ENCODE data around the gene SCUBE1. TPM values are rescaled to one million over a fixed set of nuclear protein-coding genes. Genes with fewer than 3 reads are reported as not detected.

Gene SCUBE1
- total RNA-seq, 2 experiments from 2014 or later: 0.03 TPM; not detected in 1

DNA sequence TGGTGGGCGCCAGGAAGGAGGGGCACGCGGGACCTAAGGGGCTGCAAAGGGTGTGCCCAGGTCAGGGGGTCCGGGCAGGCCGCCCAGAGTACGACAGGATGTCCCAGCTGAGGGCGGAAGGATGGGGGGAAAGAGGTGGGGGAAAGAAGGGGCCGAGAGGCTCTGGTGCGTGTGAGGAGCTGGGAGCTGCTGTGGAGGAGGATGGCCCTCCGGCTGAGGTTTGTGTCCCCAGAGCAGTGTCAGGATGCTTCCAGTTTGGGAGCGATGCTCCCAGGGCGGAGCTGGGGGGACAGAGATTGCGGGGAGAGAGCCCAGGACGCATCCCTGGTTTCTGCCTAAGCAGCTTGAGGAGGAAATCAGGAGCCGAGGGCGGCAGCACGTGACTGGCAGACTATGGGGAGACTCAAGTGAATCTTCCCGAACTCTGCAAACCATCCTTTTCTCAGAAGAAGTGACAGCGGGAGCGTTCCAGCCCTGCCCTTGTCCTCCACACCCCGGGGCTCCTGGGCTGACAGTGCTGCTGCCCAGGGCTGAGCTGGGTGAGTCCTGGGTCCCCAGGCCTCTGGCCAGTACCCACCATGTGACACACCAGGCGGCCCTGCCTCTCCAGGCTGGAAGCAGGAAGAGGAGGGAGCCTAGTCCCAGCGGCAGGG, 136.5 kb downstream of the SCUBE1 start:
- Mint-ChIP-seq H3K4me1 (ENCODE audit: low read depth) (no peaks in the 10 kb centered on the region), H3K27ac (no peak overlapping the region), H3K36me3 (ENCODE audit: low read depth) (no peaks in the 10 kb centered on the region), H3K9me3 (ENCODE audit: insufficient read depth) (no peaks in the 10 kb centered on the region), H3K4me3 (no peak overlapping the region), H3K27me3 (ENCODE audit: low read depth) (no peaks in the 10 kb centered on the region)
- ChIA-PET POLR2A (no interaction called here), CTCF (no interaction called here)
- ATAC-seq (no peak), DNase-seq (no peak)

DNA sequence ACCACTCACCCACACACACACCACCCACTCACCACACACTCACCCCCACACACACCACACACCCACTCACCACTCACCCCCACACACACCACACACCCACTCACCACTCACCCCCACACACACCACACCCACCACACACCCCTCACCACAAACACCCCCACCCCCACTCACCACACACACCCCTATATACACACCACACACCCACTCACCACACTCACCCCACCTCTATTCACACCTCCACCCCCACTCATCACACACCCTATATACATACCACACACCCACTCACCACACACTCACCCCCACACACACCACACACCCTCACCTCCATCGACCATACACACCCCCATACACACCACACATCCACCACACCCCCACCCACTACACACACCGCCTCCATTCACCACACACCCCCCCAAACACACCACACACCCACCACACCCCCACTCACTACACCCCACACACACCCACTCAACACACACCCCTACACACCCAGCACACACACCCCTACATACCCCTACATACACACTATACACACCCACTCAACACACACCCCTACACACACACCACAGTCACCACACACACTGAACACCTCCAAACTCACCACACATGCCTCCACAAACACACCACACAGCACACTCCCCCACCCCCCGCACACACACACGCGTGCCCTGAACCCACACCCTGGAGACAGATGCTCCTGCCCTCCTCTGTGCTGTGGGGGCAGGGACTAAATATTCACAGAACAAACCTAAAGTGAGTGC, 137.2 kb downstream of the SCUBE1 start:
- Mint-ChIP-seq H3K36me3 (ENCODE audit: low read depth) (no peaks in the 10 kb centered on the region), H3K27me3 (ENCODE audit: low read depth) (no peaks in the 10 kb centered on the region), H3K4me3 (no peak overlapping the region), H3K9me3 (ENCODE audit: insufficient read depth) (no peaks in the 10 kb centered on the region), H3K27ac (no peak overlapping the region), H3K4me1 (ENCODE audit: low read depth) (no peaks in the 10 kb centered on the region)
- POLR2A ChIA-PET: no interaction called here
- DNase-seq (no peak), ATAC-seq (no peak)
- CTCF ChIA-PET: no interaction called here

DNA sequence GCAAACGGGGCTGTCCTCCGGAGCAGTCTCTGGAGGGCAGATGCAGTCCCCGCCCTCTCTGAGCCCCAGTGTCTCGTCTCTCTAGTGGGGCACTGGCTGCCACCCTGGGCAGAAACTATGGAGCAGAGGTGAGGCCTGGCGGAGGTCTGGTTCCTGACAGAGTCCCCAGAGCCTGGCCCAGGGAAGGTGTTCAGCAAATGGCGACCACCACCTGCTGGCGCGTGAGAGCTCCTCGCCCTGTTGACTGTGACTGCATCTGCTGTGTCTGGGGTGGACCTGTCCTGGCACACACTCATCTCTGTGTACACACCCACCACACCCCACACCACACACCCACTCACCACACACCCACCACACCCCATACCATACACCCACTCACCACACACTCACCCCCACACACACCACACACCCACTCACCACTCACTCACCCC, 137.9 kb downstream of the SCUBE1 start:
- H3K4me3 Mint-ChIP-seq: no peak overlapping the region
- POLR2A ChIA-PET: interaction anchor here (0.6 kb wide), 1 partner anchor 258 kb away, joined by 3 read pairs; no protein-coding TSS in a partner anchor
- DNase-seq (no peak), ATAC-seq (no peak)
- no peaks in the 10 kb centered on the region for H3K9me3 Mint-ChIP-seq (ENCODE audit: insufficient read depth)
- H3K27ac Mint-ChIP-seq: no peak overlapping the region
- H3K36me3 Mint-ChIP-seq (ENCODE audit: low read depth): no peaks in the 10 kb centered on the region
- no peaks in the 10 kb centered on the region for H3K4me1 Mint-ChIP-seq (ENCODE audit: low read depth)
- H3K27me3 Mint-ChIP-seq (ENCODE audit: low read depth): no peaks in the 10 kb centered on the region
- CTCF ChIA-PET: no interaction called here

DNA sequence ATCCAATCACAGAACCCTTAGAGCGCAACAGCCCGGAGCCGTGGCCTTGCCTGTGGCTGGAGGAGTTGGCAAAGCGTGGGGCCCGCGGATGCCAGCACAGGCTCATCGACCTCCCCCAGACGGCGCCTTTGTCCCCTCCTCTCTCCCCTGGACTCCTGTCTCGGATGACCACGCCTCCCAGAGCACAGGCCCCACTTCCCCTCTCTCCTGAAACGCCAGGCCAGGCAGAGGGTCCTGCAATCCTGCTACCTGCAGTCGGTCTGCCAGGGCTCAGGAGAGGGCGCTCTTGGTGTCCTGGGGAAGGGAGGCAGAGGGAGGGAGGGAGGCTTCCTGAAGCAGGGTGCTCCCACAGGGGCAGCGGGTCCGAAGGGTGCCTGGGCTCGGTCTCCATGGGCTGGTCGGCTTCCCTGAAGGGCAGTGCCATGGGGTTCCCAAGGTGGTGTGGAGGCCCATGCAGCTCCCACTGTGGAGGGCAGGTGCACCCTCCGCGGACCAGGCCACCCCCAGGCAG, 139.6 kb downstream of the SCUBE1 start:
- POLR2A ChIA-PET: interaction anchor here (0.6 kb wide), 1 partner anchor 17 kb away, joined by 3 read pairs; no protein-coding TSS in a partner anchor
- CTCF ChIA-PET: no interaction called here
- Mint-ChIP-seq H3K27me3 (ENCODE audit: low read depth) (no peaks in the 10 kb centered on the region), H3K4me3 (no peak overlapping the region), H3K4me1 (ENCODE audit: low read depth) (no peaks in the 10 kb centered on the region), H3K9me3 (ENCODE audit: insufficient read depth) (no peaks in the 10 kb centered on the region), H3K27ac (no peak overlapping the region), H3K36me3 (ENCODE audit: low read depth) (no peaks in the 10 kb centered on the region)
- DNase-seq: no peak
- ATAC-seq: no peak

DNA sequence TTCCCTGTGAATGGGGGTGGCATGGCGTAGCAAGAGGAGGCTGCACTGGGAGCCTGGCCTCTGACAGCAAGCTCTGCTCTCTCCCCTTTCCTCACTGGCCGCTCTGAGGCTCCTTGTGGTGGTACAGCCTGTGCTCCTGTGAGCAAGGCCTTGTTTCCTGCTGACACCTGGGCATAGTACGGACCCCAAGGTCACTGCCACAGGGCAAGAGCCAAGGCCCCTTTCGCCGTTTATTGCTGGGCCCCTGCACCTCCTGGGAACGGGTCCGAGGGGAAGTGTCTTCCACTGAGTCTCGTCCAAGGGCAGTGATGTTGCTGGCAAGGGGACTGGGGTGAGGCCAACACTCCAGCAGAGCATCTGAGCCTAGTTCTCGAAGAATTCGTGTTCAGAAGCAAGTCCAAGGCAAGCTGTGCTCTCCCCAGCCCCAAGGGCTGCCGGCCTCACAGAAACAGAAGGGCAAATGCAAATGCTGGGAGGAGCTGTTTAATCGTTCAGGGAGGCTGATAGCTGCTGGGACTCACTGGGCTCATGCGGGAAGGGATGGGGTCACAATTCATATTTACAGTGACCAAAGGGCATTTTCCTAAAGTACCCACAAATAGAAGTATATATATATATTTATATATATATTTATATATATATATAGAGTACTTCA, 140.3 kb downstream of the SCUBE1 start:
- ChIA-PET CTCF (no interaction called here), POLR2A (interaction anchor here (0.6 to 1.1 kb wide), 2 partner anchors 16 to 38 kb away, joined by 3 read pairs; no protein-coding TSS in a partner anchor)
- no peak for ATAC-seq

DNA sequence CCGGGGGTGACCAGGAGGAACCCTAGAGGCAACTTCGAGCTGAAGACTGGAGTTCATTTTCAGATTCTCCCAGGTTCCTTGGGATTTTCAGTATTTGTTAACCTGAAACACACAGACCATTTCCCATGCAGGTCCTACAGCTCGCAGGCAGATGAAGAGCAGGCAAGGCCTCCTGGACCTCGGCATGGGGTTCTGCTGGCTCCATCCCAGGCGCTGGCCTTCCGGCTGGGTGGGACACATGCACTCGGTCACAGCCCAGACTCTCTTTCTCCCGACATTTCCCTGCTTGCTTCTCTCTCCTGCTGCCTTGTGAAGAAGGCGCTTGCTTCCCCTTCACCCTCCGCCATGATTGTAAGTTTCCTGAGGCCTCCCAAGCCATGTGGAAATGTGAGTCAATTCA, 140.8 kb downstream of the SCUBE1 start:
- CTCF ChIA-PET: no interaction called here
- Mint-ChIP-seq H3K27ac (no peak overlapping the region), H3K4me3 (no peak overlapping the region), H3K36me3 (ENCODE audit: low read depth) (no peaks in the 10 kb centered on the region), H3K27me3 (ENCODE audit: low read depth) (no peaks in the 10 kb centered on the region), H3K9me3 (ENCODE audit: insufficient read depth) (no peaks in the 10 kb centered on the region), H3K4me1 (ENCODE audit: low read depth) (no peaks in the 10 kb centered on the region)
- POLR2A ChIA-PET: interaction anchor here (1.1 kb wide), 1 partner anchor 38 kb away, joined by 3 read pairs; no protein-coding TSS in a partner anchor
- DNase-seq: no peak
- no peak for ATAC-seq

More for the DNA sequence above, 140.3 kb downstream of the SCUBE1 start:
- H3K9me3 Mint-ChIP-seq (ENCODE audit: insufficient read depth): no peaks in the 10 kb centered on the region
- H3K27me3 Mint-ChIP-seq (ENCODE audit: low read depth): no peaks in the 10 kb centered on the region
- no peak for DNase-seq
- H3K4me1 Mint-ChIP-seq (ENCODE audit: low read depth): no peaks in the 10 kb centered on the region
- no peaks in the 10 kb centered on the region for H3K36me3 Mint-ChIP-seq (ENCODE audit: low read depth)
- H3K4me3 Mint-ChIP-seq: no peak overlapping the region
- H3K27ac Mint-ChIP-seq: no peak overlapping the region

DNA sequence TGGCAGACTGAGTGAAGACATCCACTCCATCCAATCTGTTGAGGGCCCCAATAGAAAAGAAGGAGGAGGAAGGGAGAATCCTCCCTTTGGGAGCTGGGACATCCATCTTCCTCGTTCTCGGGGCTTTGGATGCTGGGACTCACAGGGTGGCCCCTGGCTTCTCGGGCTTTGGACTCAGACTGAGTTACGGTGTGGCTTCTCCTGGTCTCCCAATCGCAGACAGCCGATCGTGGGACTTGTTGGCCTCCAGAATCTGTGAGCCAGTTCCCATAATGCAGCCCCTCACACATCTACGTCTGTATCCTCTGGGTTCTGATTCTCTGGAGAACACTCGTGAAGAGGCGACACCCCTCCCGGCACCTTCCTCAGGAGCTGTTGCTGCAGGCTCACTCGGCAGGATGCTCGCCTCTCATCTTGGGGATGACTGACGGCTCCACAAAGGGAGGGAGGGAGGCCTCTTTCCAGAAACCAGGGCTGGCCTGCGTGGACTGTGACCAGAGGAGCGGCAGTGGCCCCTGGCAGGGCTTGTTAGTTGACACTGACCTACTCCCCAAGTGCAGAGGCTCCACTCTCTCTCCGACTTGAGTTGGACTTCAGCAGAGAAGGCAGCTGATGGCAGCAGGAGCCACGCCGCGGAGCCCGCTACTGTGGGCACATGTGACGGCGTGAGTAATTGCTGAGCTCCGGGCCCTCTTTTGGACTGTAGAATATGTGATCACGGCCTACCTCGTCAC, 141.5 kb downstream of the SCUBE1 start:
- Mint-ChIP-seq H3K4me3 (no peak overlapping the region), H3K36me3 (ENCODE audit: low read depth) (no peaks in the 10 kb centered on the region), H3K27me3 (ENCODE audit: low read depth) (no peaks in the 10 kb centered on the region), H3K27ac (no peak overlapping the region), H3K9me3 (ENCODE audit: insufficient read depth) (no peaks in the 10 kb centered on the region), H3K4me1 (ENCODE audit: low read depth) (peaks cover 2% of the 10 kb centered on the region)
- CTCF ChIA-PET: no interaction called here
- ATAC-seq (no peak), DNase-seq (no peak)
- POLR2A ChIA-PET: interaction anchor here (1.1 kb wide), 1 partner anchor 37 kb away, joined by 3 read pairs; no protein-coding TSS in a partner anchor

DNA sequence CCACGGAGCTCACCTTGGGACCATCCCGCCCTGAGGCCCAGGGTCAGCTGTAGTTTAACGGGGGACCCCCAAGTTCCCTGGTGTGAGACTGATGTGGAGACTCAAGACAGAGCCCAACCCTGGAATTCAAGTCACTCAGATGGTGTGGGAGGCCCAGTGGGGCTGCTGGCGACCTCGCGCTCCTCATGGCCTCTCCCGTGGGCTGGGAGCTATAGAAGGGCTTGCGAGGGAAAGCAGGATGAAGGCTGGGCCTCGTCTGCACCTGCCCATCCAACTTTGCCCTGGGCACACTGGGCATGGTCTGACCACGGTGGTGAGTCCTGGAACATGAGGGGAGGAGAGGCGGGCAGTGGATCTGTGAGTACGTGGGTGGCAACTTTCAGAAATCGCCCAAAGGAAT, 142.6 kb downstream of the SCUBE1 start:
- ATAC-seq (no peak), DNase-seq (no peak)
- Mint-ChIP-seq H3K27me3 (ENCODE audit: low read depth) (no peaks in the 10 kb centered on the region), H3K36me3 (ENCODE audit: low read depth) (no peaks in the 10 kb centered on the region), H3K9me3 (ENCODE audit: insufficient read depth) (no peaks in the 10 kb centered on the region), H3K4me3 (no peak overlapping the region), H3K27ac (no peak overlapping the region), H3K4me1 (ENCODE audit: low read depth) (peaks cover 2% of the 10 kb centered on the region)
- ChIA-PET POLR2A (interaction anchor here (0.6 to 0.7 kb wide), 3 partner anchors 12 to 73 kb away, joined by 3 to 4 read pairs (median 3); no protein-coding TSS in a partner anchor), CTCF (no interaction called here)

DNA sequence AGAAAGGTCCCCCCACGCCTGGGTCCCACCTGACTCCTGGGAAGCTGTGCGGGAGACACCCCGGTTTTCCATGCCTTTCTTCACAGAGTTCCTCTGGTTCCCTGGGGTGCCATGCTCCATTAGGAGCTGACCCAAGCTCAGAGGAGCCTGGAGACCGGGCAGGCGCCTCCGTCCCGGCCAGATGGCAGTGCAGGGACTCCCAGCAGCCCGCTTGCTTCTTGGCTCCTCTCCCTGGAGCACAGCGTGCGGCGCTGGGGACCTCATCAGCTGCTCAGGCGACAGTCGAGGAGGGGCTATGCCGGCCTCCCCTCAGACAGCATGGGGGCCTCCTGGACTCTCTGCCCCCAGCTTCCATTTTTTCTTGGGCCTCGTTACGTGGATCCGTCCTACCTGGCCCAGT, 143.1 kb downstream of the SCUBE1 start:
- CTCF ChIA-PET: no interaction called here
- H3K9me3 Mint-ChIP-seq (ENCODE audit: insufficient read depth): no peaks in the 10 kb centered on the region
- POLR2A ChIA-PET: interaction anchor here (0.7 kb wide), 1 partner anchor 11 kb away, joined by 3 read pairs; no protein-coding TSS in a partner anchor

DNA sequence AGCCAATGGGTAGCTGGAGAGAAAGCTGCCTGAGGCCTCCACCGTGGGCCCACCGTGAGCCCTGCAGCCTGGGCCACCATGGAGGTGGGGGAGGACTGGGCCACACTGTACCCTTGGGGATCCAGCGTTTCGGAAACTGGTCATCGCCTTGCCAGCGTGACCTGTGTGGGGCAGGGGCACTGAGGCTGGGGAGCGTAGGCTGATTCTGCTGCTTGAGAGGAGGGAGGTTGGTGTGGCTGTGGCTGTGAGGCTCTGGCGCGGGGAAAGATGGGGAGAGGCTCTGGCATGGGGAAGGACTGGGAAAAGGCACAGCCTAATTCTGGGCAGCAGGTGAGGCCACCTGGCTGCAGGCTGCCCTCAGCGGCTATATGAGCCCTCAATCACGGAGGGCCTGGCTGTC, 143.6 kb downstream of the SCUBE1 start:
- Mint-ChIP-seq H3K27ac (peak overlapping the region; percentile 43), H3K9me3 (ENCODE audit: insufficient read depth) (no peaks in the 10 kb centered on the region), H3K27me3 (ENCODE audit: low read depth) (no peaks in the 10 kb centered on the region), H3K4me1 (ENCODE audit: low read depth) (peaks cover 2% of the 10 kb centered on the region), H3K36me3 (ENCODE audit: low read depth) (no peaks in the 10 kb centered on the region), H3K4me3 (no peak overlapping the region)
- DNase-seq: no peak
- no peak for ATAC-seq
- ChIA-PET POLR2A (no interaction called here), CTCF (no interaction called here)

More for the DNA sequence above, 143.1 kb downstream of the SCUBE1 start:
- no peaks in the 10 kb centered on the region for H3K36me3 Mint-ChIP-seq (ENCODE audit: low read depth)
- no peak for ATAC-seq
- H3K4me1 Mint-ChIP-seq (ENCODE audit: low read depth): peaks cover 2% of the 10 kb centered on the region
- H3K27ac Mint-ChIP-seq: no peak overlapping the region
- H3K27me3 Mint-ChIP-seq (ENCODE audit: low read depth): no peaks in the 10 kb centered on the region
- DNase-seq: no peak
- H3K4me3 Mint-ChIP-seq: no peak overlapping the region

DNA sequence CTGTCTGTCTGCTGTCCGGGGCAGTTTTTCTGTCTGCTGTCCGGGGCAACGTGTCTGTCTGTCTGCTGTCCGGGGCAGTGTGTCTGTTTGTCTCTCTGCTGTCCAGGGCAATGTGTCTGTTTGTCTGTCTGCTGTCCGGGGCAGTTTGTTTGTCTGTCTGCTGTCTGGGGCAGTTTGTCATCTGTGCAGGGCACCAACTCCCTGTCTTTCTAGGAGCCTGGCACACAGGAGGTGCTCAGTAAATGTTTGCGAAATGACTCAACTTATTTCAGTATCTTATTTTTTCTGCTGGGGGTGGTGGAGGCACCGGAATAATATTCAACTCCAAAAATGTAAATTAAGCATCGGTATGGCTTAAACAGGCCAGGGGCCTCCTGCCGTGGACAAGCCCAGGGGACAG, 144.2 kb downstream of the SCUBE1 start:
- H3K9me3 Mint-ChIP-seq (ENCODE audit: insufficient read depth): no peaks in the 10 kb centered on the region
- H3K4me1 Mint-ChIP-seq (ENCODE audit: low read depth): peaks cover 2% of the 10 kb centered on the region
- ChIA-PET POLR2A (interaction anchor here (1.1 kb wide), 1 partner anchor 11 kb away, joined by 4 read pairs; no protein-coding TSS in a partner anchor), CTCF (no interaction called here)
- H3K36me3 Mint-ChIP-seq (ENCODE audit: low read depth): no peaks in the 10 kb centered on the region
- no peak for DNase-seq
- no peak for ATAC-seq
- H3K27me3 Mint-ChIP-seq (ENCODE audit: low read depth): no peaks in the 10 kb centered on the region
- H3K27ac Mint-ChIP-seq: no peak overlapping the region
- no peak overlapping the region for H3K4me3 Mint-ChIP-seq
